HG03097 (cell line): ENCODE measurements around the gene KRTAP9-8.
"Not testable (repeated sequence)": the region's sequence is repeated elsewhere in the genome, so short reads cannot be mapped to it uniquely, and the experiment has no call there.

ENCODE experiments used
- ATAC-seq: cut with Tn5 transposase; IDR thresholded peaks from one replicate; pipeline ENCODE4 v1.9.1; 2021; ENCODE audit not compliant: unreplicated experiment, low FRiP score

Gene KRTAP9-8

DNA sequence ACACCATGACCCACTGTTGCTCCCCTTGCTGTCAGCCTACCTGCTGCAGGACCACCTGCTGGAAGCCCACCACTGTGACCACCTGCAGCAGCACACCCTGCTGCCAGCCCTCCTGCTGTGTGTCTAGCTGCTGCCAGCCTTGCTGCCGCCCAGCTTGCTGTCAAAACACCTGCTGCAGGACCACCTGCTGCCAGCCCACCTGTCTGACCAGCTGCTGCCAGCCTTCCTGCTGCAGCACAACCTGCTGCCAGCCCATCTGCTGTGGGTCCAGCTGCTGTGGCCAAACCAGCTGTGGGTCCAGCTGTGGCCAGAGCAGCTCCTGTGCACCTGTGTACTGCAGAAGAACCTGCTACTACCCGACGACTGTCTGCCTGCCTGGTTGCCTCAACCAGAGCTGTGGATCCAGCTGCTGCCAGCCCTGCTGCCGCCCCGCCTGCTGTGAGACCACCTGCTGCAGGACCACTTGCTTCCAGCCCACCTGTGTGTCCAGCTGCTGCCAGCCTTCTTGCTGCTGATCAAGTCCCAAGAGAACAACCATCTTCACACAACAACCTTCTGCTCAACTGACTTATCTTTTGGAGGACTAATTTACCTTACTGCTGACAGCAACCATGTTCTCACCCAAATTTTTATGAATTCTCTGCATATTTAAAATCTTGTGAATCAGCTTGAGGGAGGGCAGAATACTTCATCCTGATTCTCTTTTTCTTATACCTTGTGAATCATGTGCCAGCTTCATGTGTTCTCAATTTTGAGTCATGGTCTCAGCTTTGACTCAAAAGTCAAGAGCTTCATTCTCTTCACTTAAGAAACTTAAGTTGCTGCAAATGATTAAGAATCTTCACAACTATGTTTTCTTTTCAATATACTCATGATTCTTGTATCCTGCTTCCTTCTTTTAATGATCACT lies 17.8 kb downstream of the KRTAP9-8 start, which contains the start of gene KRTAP9-9:
Gene KRTAP9-9, plus strand, starts transcription at position 4 of the 910 bp plus-strand sequence.
- not testable (repeated sequence) for ATAC-seq

DNA sequence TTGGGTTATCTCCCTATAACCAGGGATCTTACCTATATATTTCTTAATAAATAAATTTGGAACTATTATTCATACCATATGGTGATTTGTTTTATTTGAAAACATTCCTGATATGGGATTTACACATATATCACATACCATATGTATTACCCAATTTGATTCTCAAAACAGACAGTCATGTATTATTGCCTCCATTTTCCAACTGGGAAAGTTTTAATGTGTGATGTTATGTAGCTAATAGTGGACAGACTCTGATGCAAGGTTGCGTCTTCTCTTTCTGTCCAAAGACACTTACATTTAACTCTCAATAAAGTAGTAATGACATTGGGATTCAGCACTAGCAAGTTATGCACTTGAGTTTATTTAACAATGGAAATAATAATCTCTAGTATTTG lies 18.5 kb downstream of the KRTAP9-8 start:
- no peak for ATAC-seq

DNA sequence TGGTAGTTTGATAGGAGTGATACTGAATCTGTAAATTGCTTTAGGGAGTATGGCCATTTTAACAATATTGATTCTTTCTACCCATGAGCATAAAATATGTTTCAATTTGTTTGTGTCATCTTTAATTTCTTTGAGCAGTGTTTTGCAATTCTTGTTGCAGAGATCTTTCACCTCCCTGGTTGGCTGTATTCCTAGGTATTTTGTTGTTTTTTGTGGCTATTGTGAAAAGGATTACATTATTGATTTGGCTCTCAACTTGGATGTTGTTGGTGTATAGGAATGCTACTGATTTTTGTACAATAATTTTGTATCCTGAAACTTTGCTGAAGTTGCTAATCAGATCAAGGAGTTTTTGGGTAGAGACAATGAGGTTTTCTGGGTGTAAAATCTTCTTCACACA lies 20.6 kb downstream of the KRTAP9-8 start:
- ATAC-seq = no peak

DNA sequence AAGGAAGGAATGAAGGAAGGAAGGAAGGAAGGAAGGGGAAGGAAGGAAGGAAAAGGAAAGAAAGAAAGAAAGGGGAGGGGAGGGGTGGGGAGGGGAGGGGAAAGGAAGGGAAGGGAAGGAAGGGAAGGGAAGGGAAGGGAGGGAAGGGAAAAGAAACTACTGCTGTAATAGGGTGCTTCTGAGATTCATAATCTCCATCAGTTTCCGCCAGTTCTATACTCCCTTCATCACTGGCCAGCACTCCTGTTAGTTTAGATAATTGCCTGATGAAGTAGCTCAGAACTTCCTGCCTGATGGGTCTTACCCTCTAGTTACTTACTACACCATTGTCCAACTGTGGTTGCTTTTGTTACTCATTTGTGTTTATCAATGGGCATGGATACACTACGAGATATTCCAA lies 25.4 kb downstream of the KRTAP9-8 start:
- no peak for ATAC-seq

DNA sequence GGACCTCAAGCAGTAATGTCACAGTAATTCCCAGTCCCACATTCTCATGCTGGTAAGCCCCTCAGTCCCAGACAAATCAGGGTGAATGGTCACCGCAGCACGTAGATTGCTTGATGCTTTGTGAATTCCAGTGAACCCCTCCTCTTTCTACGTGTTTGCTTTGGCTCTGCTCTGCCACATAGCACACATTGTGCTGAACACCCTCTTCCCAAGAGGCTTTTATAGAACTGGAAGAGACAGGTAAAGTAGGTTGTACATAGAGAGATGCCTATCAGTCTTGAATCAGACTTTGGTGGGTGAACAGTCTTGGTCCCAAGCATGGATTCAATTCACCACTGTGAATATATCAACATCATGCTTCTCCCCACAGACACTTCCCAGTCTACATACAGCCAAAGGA lies 26.8 kb downstream of the KRTAP9-8 start:
- no peak for ATAC-seq

DNA sequence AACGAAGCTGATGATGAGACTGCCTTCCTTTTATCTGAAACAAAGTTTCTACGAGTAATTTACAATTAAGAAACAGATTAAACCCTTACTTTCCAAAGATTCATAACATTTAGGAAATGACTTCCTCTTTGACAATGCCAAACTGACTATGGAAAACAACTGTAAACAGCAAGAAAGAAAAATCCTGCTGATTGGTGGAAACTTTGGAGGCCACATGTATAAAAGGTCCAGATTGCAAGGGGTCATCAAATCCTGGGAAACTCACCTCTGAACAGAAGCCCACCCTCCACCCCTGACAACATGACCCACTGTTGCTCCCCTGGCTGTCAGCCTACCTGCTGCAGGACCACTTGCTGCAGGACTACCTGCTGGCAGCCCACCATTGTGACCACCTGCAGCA lies 27.3 kb downstream of the KRTAP9-8 start, which contains the start of gene KRTAP9-6:
Gene KRTAP9-6, plus strand, starts transcription at position 301 of the 400 bp plus-strand sequence. Its CDS starts 0 bp downstream, at position 301.
- no peak for ATAC-seq

DNA sequence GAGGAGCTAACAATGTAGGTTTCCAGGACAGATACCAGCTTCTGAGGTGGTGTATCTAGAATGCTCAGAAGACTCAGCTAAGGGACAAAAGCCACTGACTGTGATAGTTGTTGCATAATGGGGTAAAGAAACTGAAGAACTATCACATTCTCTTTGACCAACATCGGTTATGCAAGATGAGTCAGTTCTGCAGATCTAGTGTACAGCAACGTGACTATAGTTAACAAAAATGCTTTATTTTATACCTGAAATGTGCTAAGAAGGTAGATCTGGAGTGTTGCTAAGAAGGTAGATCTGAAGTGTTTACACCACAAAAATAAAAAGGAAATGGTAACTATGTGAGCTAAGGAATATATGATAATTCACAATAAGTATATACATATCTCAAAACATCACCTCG lies 29.9 kb downstream of the KRTAP9-8 start:
- no peak for ATAC-seq

DNA sequence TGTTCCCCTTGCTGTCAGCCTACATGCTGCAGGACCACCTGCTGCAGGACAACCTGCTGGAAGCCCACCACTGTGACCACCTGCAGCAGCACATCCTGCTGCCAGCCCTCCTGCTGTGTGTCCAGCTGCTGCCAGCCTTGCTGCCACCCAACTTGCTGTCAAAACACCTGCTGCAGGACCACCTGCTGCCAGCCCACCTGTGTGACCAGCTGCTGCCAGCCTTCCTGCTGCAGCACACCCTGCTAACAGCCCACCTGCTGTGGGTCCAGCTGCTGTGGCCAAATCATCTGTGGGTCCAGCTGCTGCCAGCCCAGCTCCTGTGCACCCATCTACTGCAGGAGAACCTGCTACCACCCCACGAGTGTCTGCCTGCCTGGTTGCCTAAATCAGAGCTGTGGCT lies 33.5 kb downstream of the KRTAP9-8 start:
- not testable (repeated sequence) for ATAC-seq

DNA sequence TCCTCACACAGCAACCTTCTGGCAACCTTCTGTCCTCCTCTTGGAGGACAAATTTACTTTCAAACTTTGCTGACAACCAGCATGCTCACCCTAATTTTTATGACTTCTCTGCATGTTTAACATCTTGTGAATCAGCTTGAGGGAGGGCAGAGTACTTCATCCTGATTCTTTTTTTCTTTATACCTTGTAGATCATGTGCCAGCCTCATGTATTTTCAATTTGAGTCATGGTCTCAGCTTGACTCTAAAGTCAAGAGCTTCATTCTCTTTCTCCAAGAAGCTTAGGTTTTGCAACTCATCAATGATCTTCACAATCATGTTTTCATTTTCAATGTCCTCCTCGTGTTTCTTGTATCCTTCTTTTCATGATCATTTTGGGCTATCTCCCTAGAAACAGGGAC lies 34.1 kb downstream of the KRTAP9-8 start:
- ATAC-seq = no peak

DNA sequence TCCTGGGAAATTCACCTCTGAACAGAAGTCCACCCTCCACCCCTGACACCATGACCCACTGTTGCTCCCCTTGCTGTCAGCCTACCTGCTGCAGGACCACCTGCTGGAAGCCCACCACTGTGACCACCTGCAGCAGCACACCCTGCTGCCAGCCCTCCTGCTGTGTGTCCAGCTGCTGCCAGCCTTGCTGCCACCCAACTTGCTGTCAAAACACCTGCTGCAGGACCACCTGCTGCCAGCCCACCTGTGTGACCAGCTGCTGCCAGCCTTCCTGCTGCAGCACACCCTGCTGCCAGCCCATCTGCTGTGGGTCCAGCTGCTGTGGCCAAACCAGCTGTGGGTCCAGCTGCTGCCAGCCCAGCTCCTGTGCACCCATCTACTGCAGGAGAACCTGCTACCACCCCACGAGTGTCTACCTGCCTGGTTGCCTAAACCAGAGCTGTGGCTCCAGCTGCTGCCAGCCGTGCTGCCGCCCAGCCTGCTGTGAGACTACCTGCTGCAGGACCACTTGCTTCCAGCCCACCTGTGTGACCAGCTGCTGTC lies 37.9 kb downstream of the KRTAP9-8 start, which contains the start of gene KRTAP9-7:
Gene KRTAP9-7, plus strand, starts transcription at position 51 of the 543 bp plus-strand sequence. Its CDS starts 0 bp downstream, at position 51.
- ATAC-seq = not testable (repeated sequence)

DNA sequence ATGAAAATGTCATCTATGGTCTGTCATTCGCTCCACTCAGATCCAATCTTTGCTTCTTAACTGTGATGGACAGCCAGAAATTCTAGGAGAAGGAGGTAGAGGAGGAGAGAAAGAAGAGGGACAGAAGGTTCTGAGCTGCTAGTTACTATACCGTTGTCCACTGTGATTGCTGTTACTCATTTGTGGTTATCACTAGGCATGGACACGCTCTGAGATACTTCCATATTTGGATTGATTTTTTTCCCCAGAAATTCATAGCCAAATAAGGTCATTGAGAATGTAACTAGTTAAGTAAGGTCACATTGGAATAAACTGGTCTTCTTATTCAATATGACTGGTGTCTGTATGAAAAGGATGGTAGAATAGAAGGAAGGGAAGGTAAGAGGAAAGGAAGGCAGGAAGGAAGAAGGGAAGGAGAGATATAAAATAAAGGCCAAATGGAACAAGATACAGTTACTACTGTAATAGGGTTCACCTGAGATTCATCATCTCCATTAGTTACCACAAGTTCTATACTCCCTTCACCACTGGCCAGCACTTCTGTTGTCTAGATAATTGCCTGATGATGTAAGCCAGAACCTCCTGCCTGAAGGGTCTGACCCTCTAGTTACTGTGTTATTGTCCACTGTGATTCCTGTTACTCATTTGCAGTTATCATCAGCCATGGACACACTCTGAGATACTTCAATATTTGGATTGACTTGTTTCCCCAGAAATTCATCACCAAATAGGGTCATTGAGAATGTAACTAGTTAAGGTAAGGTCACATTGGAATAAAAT lies 40.6 kb downstream of the KRTAP9-8 start:
- ATAC-seq = no peak

DNA sequence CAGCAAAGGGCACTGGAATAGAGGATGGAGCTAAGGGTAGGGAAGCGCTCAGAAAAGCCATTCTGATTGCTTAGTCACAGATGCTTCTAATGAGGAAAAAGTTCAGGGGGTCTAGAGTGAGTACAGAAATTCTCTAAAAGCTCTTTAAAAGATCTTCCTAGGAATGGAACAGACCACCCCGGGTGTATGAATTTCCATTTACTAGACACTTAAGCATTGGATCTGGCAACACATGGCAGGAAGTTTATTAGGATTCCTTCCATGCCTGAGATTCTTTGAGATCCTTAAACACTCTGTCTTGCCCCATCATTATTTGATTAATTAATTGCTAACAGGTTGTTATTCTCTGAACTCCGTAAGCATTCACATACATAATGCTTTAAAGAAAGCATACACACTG lies 46.2 kb downstream of the KRTAP9-8 start:
- ATAC-seq = no peak

DNA sequence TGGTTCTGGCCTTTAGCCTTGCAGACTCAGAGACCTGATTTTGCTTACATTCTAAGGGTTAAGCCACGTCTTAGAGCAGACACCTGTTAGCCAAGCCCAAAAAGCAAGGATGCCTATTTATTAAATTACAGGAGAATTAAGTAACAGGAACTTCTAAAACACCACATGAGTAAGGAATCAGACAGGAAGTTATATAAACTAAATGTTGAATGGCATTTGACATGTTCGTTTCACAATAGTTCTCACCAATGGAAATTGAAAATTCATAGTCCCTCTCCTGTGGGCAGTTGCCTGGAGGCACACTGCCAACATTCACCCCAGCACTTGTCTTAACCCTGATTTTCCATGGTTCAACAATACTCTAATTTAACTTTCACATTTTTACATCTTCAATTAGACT lies 46.7 kb downstream of the KRTAP9-8 start:
- no peak for ATAC-seq

DNA sequence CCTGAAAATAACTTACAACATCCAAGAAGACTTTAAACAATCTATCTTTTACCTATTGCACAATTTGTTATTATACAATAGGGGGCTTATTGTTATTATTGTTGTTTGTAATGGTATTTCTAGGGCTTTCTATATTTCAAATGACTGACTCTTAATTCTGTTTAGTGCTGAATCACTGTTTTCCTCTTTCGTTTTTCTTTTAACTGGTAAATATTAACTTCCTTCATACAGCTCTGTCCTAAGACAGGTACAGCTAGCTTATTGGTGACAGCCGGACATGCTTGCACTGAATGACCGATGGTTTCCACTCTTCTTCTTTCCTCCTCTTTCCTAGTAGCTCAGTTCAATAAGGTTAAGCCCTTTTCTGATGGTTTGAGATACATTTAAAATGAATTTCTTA lies 49.3 kb downstream of the KRTAP9-8 start:
- no peak for ATAC-seq
